ENCODE measurements around the gene EMSY.

The EMSY gene

DNA sequence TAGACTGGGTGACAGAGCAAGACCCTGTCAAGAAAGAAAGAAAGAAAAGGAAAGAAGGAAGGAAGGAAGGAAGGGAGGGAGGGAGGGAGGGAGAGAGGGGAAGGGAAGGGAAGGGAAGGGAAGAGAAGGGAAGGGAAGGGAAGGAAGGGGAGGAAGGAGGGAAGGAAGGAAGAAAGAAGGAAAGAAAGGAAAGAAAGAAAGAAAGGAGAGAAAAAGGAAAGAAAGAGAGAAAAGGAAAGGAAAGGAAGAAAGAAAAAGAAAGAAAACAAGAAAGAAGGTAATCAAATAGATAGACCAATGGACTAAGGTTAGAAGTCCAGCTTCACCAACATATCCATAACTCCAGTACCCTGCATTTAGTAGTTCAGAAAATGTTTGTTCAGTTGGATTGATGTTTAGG lies 18.2 kb upstream of the EMSY start:
- TF ChIP-seq MAX (IDR thresholded peaks at IDR 0.05; ENCODE audit: low read depth, low read length) (no peak), POLR2A (IDR thresholded peaks at IDR 0.05; ENCODE audit: extremely low read depth, insufficient read length) (no peak), CTCF (IDR thresholded peaks at IDR 0.05; ENCODE audit: low read depth, low read length) (no peak), MYC (IDR thresholded peaks at IDR 0.05; ENCODE audit: low read depth, low read length) (no peak)
- DNase-seq (ENCODE audit: low read depth): no peak
- no peak overlapping the region for H3K4me3 ChIP-seq (ENCODE audit: low read depth, low read length)

GRCh38 chr11:76436020-76436419 lies 8.8 kb upstream of the EMSY start:
- no peak for DNase-seq (ENCODE audit: low read depth)
- H3K4me3 ChIP-seq (ENCODE audit: low read depth, low read length): no peak overlapping the region
- TF ChIP-seq POLR2A (IDR thresholded peaks at IDR 0.05; ENCODE audit: extremely low read depth, insufficient read length): no peak
- TF ChIP-seq MAX (IDR thresholded peaks at IDR 0.05; ENCODE audit: low read depth, low read length): no peak
- no peak for TF ChIP-seq MYC (IDR thresholded peaks at IDR 0.05; ENCODE audit: low read depth, low read length)
- no peak for TF ChIP-seq CTCF (IDR thresholded peaks at IDR 0.05; ENCODE audit: low read depth, low read length)

- TF ChIP-seq MAX (IDR thresholded peaks at IDR 0.05; ENCODE audit: low read depth, low read length) (no peak), POLR2A (IDR thresholded peaks at IDR 0.05; ENCODE audit: extremely low read depth, insufficient read length) (no peak)
Observed at GRCh38 chr11:76443268-76443980, 1.4 kb upstream of the EMSY start.

GRCh38 chr11:76444065-76444383 lies 794 bp upstream of the EMSY start:
- no peak for DNase-seq (ENCODE audit: low read depth)
- peak overlapping the region; percentile 83 for H3K4me3 ChIP-seq (ENCODE audit: low read depth, low read length)
- TF ChIP-seq MYC (IDR thresholded peaks at IDR 0.05; ENCODE audit: low read depth, low read length) (peak; percentile 52; the same call in 1 of the 2 replicates), MAX (IDR thresholded peaks at IDR 0.05; ENCODE audit: low read depth, low read length) (peak; percentile 87), CTCF (IDR thresholded peaks at IDR 0.05; ENCODE audit: low read depth, low read length) (no peak)

More at GRCh38 chr11:76443268-76443980, 1.4 kb upstream of the EMSY start:
- DNase-seq (ENCODE audit: low read depth): peak; percentile 32
- peak overlapping the region; percentile 83 for H3K4me3 ChIP-seq (ENCODE audit: low read depth, low read length)

DNA sequence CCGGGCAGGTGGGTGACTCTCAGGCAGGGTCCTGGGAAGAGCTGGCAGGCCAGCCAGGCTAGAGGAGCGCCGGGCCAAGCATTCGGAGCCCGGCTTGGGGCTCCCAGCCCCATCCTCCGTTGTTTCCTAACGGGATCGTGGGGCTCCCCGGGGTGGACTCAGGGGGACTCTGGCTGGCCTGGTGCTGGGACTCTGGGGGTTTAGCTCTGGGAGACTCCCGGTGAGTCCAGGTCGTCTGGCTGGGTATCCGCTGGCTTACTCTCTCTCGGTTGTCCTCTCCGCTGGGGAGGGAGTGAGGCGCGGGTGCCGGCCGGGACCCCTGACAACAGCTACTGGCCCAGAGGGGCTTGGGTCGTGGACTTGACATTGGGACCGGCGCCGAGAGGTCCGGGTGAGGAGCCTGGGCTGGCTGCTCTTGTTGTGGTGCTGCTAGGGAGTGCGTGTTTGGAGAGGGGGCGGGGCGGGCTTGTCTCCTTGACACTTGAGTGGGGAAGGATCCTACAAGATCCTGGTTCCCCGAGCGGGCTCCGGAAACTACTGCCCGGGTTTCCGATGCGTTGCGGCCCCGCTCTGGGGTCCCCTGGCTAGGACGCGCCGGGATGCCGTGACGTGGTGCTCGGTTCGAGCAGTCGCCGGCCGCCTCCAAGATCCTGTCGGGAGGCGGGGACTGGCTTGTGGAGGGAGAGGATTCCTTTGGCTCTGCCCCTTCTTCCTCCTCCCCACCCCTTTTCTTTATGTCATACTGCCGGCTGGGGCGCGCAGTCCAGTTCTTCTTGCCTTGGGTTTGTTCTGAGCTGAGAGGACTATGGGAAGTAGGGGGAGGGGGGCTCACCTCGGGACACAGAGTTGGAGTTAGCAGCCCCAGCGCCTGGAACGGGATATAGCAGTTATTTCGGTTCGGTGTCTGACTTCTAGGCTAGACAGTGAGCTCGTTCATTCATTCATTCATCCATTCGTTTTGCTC lies 585 bp downstream of the EMSY start:
- peak; percentile 88 for DNase-seq (ENCODE audit: low read depth)
- H3K4me3 ChIP-seq (ENCODE audit: low read depth, low read length): peak overlapping the region; percentile 83
- no peak for TF ChIP-seq MAX (IDR thresholded peaks at IDR 0.05; ENCODE audit: low read depth, low read length)
- peak; percentile 15 for TF ChIP-seq POLR2A (IDR thresholded peaks at IDR 0.05; ENCODE audit: extremely low read depth, insufficient read length)

DNA sequence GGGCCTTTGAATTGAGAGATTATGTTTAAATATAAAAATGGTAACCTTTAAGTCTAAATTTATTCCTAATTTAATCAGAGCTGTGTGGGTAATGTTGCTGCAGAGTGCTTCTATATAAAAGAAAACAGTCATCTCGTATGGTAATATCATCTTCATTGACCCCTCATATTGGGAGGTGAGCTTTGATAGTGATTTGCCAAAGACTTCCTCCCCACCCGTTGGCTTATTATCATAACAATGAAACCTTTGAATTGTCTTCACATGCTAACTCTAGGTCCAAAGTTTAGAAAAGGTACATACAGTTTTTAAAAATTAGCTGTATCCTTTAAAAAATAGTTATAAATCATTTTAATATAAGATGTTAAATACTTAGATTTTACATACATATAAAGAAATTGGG lies 3.7 kb downstream of the EMSY start:
- no peak overlapping the region for H3K4me3 ChIP-seq (ENCODE audit: low read depth, low read length)
- TF ChIP-seq POLR2A (IDR thresholded peaks at IDR 0.05; ENCODE audit: extremely low read depth, insufficient read length) (no peak), MAX (IDR thresholded peaks at IDR 0.05; ENCODE audit: low read depth, low read length) (no peak), MYC (IDR thresholded peaks at IDR 0.05; ENCODE audit: low read depth, low read length) (no peak), CTCF (IDR thresholded peaks at IDR 0.05; ENCODE audit: low read depth, low read length) (no peak)
- no peak for DNase-seq (ENCODE audit: low read depth)
